ENCODE results near the gene KLK3.

KLK3 gene

GRCh38 chr19:50830266-50831025 is 24.3 kb upstream of the KLK3 start:
- DNase-seq (ENCODE audit: low read depth in 1 of 2, low spot score in 1 of 2) = no peak

- no peak for DNase-seq (ENCODE audit: low read depth in 1 of 2, low spot score in 1 of 2)
Measured at GRCh38 chr19:50831026-50831396, 23.7 kb upstream of the KLK3 start.

- DNase-seq (ENCODE audit: low read depth in 1 of 2, low spot score in 1 of 2) = no peak
Measured at GRCh38 chr19:50832666-50833065, 22.0 kb upstream of the KLK3 start.

GRCh38 chr19:50833117-50833801 is 21.5 kb upstream of the KLK3 start, which contains the start of gene KLK15:
Gene KLK15, minus strand, starts transcription at chr19:50833574. Its CDS starts 2,082 bp downstream, at chr19:50831492.
- DNase-seq (ENCODE audit: low read depth in 1 of 2, low spot score in 1 of 2) = no peak

- DNase-seq (ENCODE audit: low read depth in 1 of 2, low spot score in 1 of 2) = no peak
Measured at GRCh38 chr19:50833802-50834167, 20.9 kb upstream of the KLK3 start.

GRCh38 chr19:50835103-50835784 is 19.5 kb upstream of the KLK3 start:
- no peak for DNase-seq (ENCODE audit: low read depth in 1 of 2, low spot score in 1 of 2)

- DNase-seq (ENCODE audit: low read depth in 1 of 2, low spot score in 1 of 2) = peak; percentile 23 to 70
Measured at GRCh38 chr19:50835785-50836542, 18.8 kb upstream of the KLK3 start.

GRCh38 chr19:50836543-50837195 is 18.0 kb upstream of the KLK3 start:
- no peak for DNase-seq (ENCODE audit: low read depth in 1 of 2, low spot score in 1 of 2)

- no peak for DNase-seq (ENCODE audit: low read depth in 1 of 2, low spot score in 1 of 2)
Measured at GRCh38 chr19:50837300-50837699, 17.4 kb upstream of the KLK3 start.

- DNase-seq (ENCODE audit: low read depth in 1 of 2, low spot score in 1 of 2) = no peak
Measured at GRCh38 chr19:50838239-50838638, 16.5 kb upstream of the KLK3 start.

- DNase-seq (ENCODE audit: low read depth in 1 of 2, low spot score in 1 of 2) = no peak
Measured at GRCh38 chr19:50839712-50840655, 14.7 kb upstream of the KLK3 start.

GRCh38 chr19:50842130-50842529 is 12.6 kb upstream of the KLK3 start:
- no peak for DNase-seq (ENCODE audit: low read depth in 1 of 2, low spot score in 1 of 2)

GRCh38 chr19:50843205-50843604 is 11.5 kb upstream of the KLK3 start:
- no peak for DNase-seq (ENCODE audit: low read depth in 1 of 2, low spot score in 1 of 2)

GRCh38 chr19:50843701-50844221 is 11.0 kb upstream of the KLK3 start:
- DNase-seq (ENCODE audit: low read depth in 1 of 2, low spot score in 1 of 2) = no peak

GRCh38 chr19:50844296-50844935 is 10.3 kb upstream of the KLK3 start:
- DNase-seq (ENCODE audit: low read depth in 1 of 2, low spot score in 1 of 2) = no peak

GRCh38 chr19:50850738-50851137 is 4.0 kb upstream of the KLK3 start:
- no peak for DNase-seq (ENCODE audit: low read depth in 1 of 2, low spot score in 1 of 2)

GRCh38 chr19:50851620-50852019 is 3.1 kb upstream of the KLK3 start:
- DNase-seq (ENCODE audit: low read depth in 1 of 2, low spot score in 1 of 2) = no peak

GRCh38 chr19:50857366-50857765 is 2.7 kb downstream of the KLK3 start:
- DNase-seq (ENCODE audit: low read depth in 1 of 2, low spot score in 1 of 2) = no peak

- no peak for DNase-seq (ENCODE audit: low read depth in 1 of 2, low spot score in 1 of 2)
Measured at GRCh38 chr19:50858886-50859285, 4.2 kb downstream of the KLK3 start.
